ENCODE measurements around the gene NTNG2. TPM values are rescaled to one million over a fixed set of nuclear protein-coding genes. Genes with fewer than 3 reads are reported as not detected.

The NTNG2 gene
- total and polyA plus RNA-seq, 9 of the 15 experiments (the other 6 are each of a cell fraction or from before 2014, with no cell fraction given) = 0.01 to 0.11 (median 0.09) TPM; not detected in 6

DNA sequence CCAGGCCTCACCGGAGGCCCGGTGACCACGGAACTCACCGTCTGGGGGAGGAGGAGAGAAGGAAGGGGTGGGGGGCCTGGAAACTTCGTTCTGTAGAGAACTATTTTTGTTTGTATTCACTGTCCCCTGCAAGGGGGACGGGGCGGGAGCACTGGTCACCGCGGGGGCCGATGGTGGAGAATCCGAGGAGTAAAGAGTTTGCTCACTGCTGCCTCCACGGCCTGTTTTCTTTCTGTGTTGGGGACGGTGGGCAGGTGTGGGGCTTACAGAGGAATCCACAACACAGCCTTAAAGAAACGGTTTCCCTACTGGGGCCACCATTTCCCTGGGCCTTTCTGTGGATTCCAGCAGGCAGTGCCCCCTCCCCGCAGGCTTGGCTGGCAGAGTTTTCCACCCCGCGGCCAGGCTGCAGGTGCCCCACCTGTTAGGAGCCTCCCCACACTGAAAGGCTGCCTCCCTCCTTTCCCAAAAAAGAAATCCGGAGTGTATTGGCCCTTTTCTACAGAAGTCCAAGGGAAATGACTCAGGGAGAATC, 80.8 kb downstream of the NTNG2 start (continued):
- TF ChIP-seq, protein P1, sequence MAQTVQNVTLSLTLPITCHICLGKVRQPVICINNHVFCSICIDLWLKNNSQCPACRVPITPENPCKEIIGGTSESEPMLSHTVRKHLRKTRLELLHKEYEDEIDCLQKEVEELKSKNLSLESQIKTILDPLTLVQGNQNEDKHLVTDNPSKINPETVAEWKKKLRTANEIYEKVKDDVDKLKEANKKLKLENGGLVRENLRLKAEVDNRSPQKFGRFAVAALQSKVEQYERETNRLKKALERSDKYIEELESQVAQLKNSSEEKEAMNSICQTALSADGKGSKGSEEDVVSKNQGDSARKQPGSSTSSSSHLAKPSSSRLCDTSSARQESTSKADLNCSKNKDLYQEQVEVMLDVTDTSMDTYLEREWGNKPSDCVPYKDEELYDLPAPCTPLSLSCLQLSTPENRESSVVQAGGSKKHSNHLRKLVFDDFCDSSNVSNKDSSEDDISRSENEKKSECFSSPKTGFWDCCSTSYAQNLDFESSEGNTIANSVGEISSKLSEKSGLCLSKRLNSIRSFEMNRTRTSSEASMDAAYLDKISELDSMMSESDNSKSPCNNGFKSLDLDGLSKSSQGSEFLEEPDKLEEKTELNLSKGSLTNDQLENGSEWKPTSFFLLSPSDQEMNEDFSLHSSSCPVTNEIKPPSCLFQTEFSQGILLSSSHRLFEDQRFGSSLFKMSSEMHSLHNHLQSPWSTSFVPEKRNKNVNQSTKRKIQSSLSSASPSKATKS (CRISPR knock-in tag; IDR thresholded peaks at IDR 0.05) = no peak
- no peak for TF ChIP-seq SMARCE1 (IDR thresholded peaks at IDR 0.05)
- TF ChIP-seq, protein P2, sequence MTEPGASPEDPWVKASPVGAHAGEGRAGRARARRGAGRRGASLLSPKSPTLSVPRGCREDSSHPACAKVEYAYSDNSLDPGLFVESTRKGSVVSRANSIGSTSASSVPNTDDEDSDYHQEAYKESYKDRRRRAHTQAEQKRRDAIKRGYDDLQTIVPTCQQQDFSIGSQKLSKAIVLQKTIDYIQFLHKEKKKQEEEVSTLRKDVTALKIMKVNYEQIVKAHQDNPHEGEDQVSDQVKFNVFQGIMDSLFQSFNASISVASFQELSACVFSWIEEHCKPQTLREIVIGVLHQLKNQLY (CRISPR knock-in tag; conservative IDR thresholded peaks at IDR 0.05) = no peak
- no peak for TF ChIP-seq CEBPB (tag; IDR thresholded peaks at IDR 0.05)
- TF ChIP-seq MECOM (CRISPR knock-in tag; IDR thresholded peaks at IDR 0.05) = no peak
- TF ChIP-seq, protein P3, sequence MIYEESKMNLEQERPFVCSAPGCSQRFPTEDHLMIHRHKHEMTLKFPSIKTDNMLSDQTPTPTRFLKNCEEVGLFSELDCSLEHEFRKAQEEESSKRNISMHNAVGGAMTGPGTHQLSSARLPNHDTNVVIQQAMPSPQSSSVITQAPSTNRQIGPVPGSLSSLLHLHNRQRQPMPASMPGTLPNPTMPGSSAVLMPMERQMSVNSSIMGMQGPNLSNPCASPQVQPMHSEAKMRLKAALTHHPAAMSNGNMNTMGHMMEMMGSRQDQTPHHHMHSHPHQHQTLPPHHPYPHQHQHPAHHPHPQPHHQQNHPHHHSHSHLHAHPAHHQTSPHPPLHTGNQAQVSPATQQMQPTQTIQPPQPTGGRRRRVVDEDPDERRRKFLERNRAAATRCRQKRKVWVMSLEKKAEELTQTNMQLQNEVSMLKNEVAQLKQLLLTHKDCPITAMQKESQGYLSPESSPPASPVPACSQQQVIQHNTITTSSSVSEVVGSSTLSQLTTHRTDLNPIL (CRISPR knock-in tag; IDR thresholded peaks at IDR 0.05) = no peak
- peak; percentile 77 for TF ChIP-seq CBX2 (IDR thresholded peaks at IDR 0.05; ENCODE audit: insufficient read depth, low read length, poor library complexity, severe bottlenecking)
